BE2C (cell line): ENCODE measurements around the gene CHAF1A.

Source experiments
- DNase-seq: peaks from one replicate; pipeline ENCODE4 v3.0.0-alpha.2; 2020
- H3K27me3 ChIP-seq: fragments of 250-450 bp; sonication (Bioruptor Pico); 2 replicates; pipeline ENCODE4 v1.5.1; 2020; ENCODE audit warnings: mild to moderate bottlenecking
- H3K36me3 ChIP-seq: fragments of 250-450 bp; sonication (Bioruptor Pico); 2 replicates; pipeline ENCODE4 v1.5.1; 2020; ENCODE audit warnings: mild to moderate bottlenecking
- H3K4me1 ChIP-seq: fragments of 250-450 bp; sonication (Bioruptor Pico); 2 replicates; pipeline ENCODE4 v1.5.1; 2020
- H3K4me3 ChIP-seq: 2 replicates; pipeline ENCODE4 v1.5.1; 2011; ENCODE audit warnings: low read depth, low read length
- H3K9me3 ChIP-seq: fragments of 250-450 bp; sonication (Bioruptor Pico); 2 replicates; pipeline ENCODE4 v1.5.1; 2020
- TF ChIP-seq, protein P1 (sequence below): IDR thresholded peaks from 2 replicates; pipeline ENCODE4 v1.5.1; 2012; ENCODE audit warnings: mild to moderate bottlenecking, low read depth, low read length

CHAF1A gene

DNA sequence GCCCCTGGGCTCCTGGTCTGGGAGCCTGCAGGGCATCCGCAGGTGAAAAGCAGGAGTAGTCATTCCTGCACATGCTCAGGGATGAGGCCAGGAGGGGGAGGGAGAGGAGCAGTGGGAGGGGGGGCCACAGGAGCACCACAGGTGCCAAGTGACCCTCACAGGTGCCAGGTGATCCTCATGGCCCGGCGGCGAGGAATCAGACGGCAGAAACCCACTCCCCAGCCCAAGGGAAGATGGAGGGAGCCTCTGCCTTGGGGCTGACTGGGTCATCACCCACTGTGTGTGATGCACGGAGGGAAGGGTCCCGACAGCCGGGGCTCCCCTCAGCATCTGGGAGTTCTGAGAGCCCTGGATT is 29.4 kb upstream of the CHAF1A start:
- Histone ChIP-seq H3K9me3 (no peaks in the 10 kb centered on the region), H3K4me3 (no peak overlapping the region), H3K36me3 (no peaks in the 10 kb centered on the region; the same call in 1 of the 2 replicates), H3K27me3 (no peaks in the 10 kb centered on the region), H3K4me1 (peaks cover 41% of the 10 kb centered on the region)
- TF ChIP-seq, protein P1, sequence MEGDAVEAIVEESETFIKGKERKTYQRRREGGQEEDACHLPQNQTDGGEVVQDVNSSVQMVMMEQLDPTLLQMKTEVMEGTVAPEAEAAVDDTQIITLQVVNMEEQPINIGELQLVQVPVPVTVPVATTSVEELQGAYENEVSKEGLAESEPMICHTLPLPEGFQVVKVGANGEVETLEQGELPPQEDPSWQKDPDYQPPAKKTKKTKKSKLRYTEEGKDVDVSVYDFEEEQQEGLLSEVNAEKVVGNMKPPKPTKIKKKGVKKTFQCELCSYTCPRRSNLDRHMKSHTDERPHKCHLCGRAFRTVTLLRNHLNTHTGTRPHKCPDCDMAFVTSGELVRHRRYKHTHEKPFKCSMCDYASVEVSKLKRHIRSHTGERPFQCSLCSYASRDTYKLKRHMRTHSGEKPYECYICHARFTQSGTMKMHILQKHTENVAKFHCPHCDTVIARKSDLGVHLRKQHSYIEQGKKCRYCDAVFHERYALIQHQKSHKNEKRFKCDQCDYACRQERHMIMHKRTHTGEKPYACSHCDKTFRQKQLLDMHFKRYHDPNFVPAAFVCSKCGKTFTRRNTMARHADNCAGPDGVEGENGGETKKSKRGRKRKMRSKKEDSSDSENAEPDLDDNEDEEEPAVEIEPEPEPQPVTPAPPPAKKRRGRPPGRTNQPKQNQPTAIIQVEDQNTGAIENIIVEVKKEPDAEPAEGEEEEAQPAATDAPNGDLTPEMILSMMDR = no peak
- DNase-seq = no peak

GRCh38 chr19:4373601-4374497 is 28.6 kb upstream of the CHAF1A start:
- H3K4me1 ChIP-seq = peaks cover 33% of the 10 kb centered on the region
- H3K27me3 ChIP-seq = no peaks in the 10 kb centered on the region
- H3K4me3 ChIP-seq = peak overlapping the region; percentile 6
- no peaks in the 10 kb centered on the region for H3K9me3 ChIP-seq
- peak; percentile 81 for DNase-seq
- TF ChIP-seq, protein P1 = no peak
- H3K36me3 ChIP-seq = no peaks in the 10 kb centered on the region; the same call in 1 of the 2 replicates

DNA sequence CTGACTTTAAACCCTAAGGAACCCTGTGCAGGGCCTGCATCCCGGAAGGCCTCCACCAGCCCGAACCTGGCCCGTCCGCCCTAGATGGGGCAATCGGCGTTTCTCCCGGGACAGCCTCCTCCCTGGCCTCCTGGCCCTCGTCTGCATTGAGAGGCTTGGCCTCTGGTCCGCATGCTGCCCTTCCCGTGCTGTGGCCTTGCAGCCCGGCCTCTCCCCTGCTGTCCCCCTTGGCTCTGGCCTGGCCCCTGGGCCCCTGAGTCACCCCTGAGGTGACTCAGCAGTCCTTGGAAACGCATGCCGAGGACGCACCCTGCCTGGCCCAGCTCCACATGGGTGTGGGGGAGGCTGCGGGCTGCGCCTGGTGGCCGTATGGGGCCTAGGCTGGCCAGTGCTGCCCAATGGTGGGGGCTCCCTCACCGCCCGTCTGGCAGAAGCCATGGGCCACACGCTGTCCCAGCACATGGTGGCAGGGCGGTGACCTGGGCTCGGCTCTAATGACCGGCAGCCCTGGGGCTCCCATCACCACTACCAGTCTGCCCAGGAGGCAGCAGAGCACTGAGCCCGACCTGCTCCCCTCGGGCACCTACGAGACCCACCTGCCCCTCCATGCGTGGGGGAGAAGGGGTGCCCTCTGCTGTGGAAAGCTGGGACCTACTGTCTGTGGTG is 27.8 kb upstream of the CHAF1A start:
- TF ChIP-seq, protein P1 = no peak
- Histone ChIP-seq H3K9me3 (no peaks in the 10 kb centered on the region), H3K36me3 (no peaks in the 10 kb centered on the region; the same call in 1 of the 2 replicates), H3K4me1 (peaks cover 33% of the 10 kb centered on the region), H3K4me3 (no peak overlapping the region), H3K27me3 (no peaks in the 10 kb centered on the region)
- peak; percentile 61 for DNase-seq

DNA sequence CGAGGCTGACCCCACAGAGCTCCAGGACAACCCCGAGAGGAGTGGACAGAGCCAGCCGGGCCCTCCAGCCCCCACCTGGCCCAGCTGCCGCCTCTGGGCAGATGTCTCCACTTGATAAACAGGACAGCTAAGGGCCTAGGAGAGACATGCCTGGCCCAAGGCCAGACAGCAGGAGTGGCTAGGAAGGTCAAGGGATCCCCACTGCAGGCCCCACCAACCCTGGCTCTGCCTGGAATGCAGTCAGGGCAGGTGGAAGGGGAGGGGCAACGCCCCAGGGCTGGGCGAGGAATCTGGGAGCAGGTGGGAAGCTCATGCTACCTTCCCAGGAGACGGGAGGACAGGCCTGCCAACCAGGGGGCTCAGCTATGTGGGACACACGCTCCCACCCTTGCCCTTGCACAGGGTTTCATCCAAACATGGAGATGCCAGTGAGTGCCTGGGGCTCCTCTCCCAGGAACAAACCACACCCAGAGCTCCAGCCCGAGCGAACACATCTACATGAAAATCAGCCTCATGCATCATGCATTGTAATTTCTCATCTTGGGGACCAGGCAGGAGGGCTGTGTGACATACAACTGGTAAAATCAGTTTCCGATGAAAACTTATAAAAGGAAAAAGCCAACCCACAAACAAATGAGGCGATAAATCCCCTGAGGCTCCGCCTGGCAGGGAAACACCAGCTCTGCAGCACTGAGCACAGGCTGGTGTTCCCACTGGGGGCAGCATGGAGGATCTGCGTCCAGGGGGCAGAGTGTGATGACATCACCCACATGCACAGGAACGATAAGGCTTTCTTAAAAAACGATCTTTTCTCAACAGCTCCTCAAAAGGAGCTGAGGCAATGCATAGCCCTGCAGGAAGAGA is 27.0 kb upstream of the CHAF1A start:
- no peaks in the 10 kb centered on the region; the same call in 1 of the 2 replicates for H3K36me3 ChIP-seq
- H3K4me3 ChIP-seq = 0 out of 2 replicates have a peak overlapping the region, but pooled peaks have one; percentile 12
- no peaks in the 10 kb centered on the region for H3K9me3 ChIP-seq
- no peaks in the 10 kb centered on the region for H3K27me3 ChIP-seq
- TF ChIP-seq, protein P1 = peak; percentile 63
- DNase-seq = peak; percentile 81
- H3K4me1 ChIP-seq = peaks cover 33% of the 10 kb centered on the region

- H3K27me3 ChIP-seq = no peaks in the 10 kb centered on the region
- H3K4me3 ChIP-seq = 0 out of 2 replicates have a peak overlapping the region, but pooled peaks have one; percentile 7
- peaks cover 33% of the 10 kb centered on the region for H3K4me1 ChIP-seq
- TF ChIP-seq, protein P1 = no peak
- no peak for DNase-seq
- no peaks in the 10 kb centered on the region; the same call in 1 of the 2 replicates for H3K36me3 ChIP-seq
- H3K9me3 ChIP-seq = no peaks in the 10 kb centered on the region
Observed at GRCh38 chr19:4376028-4376670, 26.3 kb upstream of the CHAF1A start.
